Neural cell (in vitro differentiated cells): ENCODE measurements around the gene OPRD1. TPM values are rescaled to one million over a fixed set of nuclear protein-coding genes. Genes with fewer than 3 reads are reported as not detected.

Experiments
- H2AFZ ChIP-seq: fragments of 200-600, 300-800 bp; sonication (generic), shearing (Covaris generic); 2 replicates; pipeline ENCODE4 v1.6.0; 2014; ENCODE audit warnings: low read depth, mild to moderate bottlenecking, antibody characterized with exemption, low read length, moderate library complexity
- H3F3A ChIP-seq: fragments of 200-600 bp; shearing (Covaris generic); 2 replicates; pipeline ENCODE4 v1.6.1; 2016; ENCODE audit warnings: mild to moderate bottlenecking, moderate library complexity, mixed read lengths, antibody characterized with exemption, low read length; ENCODE audit not compliant: insufficient read depth, poor library complexity, severe bottlenecking
- H3K27ac ChIP-seq: fragments of 200-600, 300-800 bp; sonication (generic), shearing (Covaris generic); 2 replicates; pipeline ENCODE4 v1.5.1; 2014; ENCODE audit warnings: mild to moderate bottlenecking, low read length, moderate library complexity
- H3K27me3 ChIP-seq: fragments of 300-800, 200-600 bp; sonication (generic), shearing (Covaris generic); 2 replicates; pipeline ENCODE4 v1.6.0; 2014; ENCODE audit warnings: mild to moderate bottlenecking, low read depth, low read length, moderate library complexity; ENCODE audit not compliant: insufficient read depth
- H3K36me3 ChIP-seq: fragments of 300-800, 200-600 bp; sonication (generic), shearing (Covaris generic); 2 replicates; pipeline ENCODE4 v1.5.1; 2014; ENCODE audit warnings: mild to moderate bottlenecking, antibody characterized with exemption, low read length, moderate library complexity; ENCODE audit not compliant: insufficient read depth
- H3K4me2 ChIP-seq: fragments of 300-800, 200-600 bp; sonication (generic), shearing (Covaris generic); 2 replicates; pipeline ENCODE4 v1.6.0; 2014; ENCODE audit warnings: mild to moderate bottlenecking, low read length
- H3K4me3 ChIP-seq: fragments of 300-800, 200-600 bp; sonication (generic), shearing (Covaris generic); 2 replicates; pipeline ENCODE4 v1.5.1; 2014; ENCODE audit warnings: mild to moderate bottlenecking, low read length, moderate library complexity
- H3K79me2 ChIP-seq: fragments of 200-600 bp; shearing (Covaris generic); replicated peaks from 2 replicates; pipeline ENCODE4 v1.6.0; 2014; ENCODE audit warnings: mild to moderate bottlenecking, low read length, moderate library complexity; ENCODE audit not compliant: insufficient read depth
- H3K9ac ChIP-seq: fragments of 300-800, 200-600 bp; sonication (generic), shearing (Covaris generic); 2 replicates; pipeline ENCODE4 v1.6.1; 2016; ENCODE audit warnings: mild to moderate bottlenecking, low read length, mixed read lengths
- H3K9me2 ChIP-seq: fragments of 200-600 bp; shearing (Covaris generic); 2 replicates; pipeline ENCODE4 v1.6.1; 2016; ENCODE audit warnings: mild to moderate bottlenecking, low read length, mixed read lengths; ENCODE audit not compliant: insufficient read depth
- H3K9me3 ChIP-seq: fragments of 200-600, 300-800 bp; sonication (generic), shearing (Covaris generic); 2 replicates; pipeline ENCODE4 v1.6.1; 2016; ENCODE audit warnings: mild to moderate bottlenecking, mixed run types, low read length, moderate library complexity, mixed read lengths
- H4K20me1 ChIP-seq: fragments of 200-600 bp; shearing (Covaris generic); 2 replicates; pipeline ENCODE4 v1.6.1; 2016; ENCODE audit warnings: mild to moderate bottlenecking, mixed run types; ENCODE audit not compliant: insufficient read depth
- EP300 ChIP-seq: fragments of 450-650 bp; conservative IDR thresholded peaks from 2 replicates; pipeline ENCODE4 v1.6.1; 2014; ENCODE audit warnings: antibody characterized with exemption, mild to moderate bottlenecking, moderate library complexity; ENCODE audit not compliant: poor library complexity, severe bottlenecking
- EZH2 ChIP-seq: fragments of 200-600, 300-800 bp; shearing (Covaris generic), sonication (generic); IDR thresholded peaks from 2 replicates; pipeline ENCODE4 v1.6.1; 2014; ENCODE audit warnings: antibody characterized with exemption, low read length, borderline replicate concordance, mild to moderate bottlenecking; ENCODE audit not compliant: insufficient read depth, poor library complexity, severe bottlenecking
- MXI1 ChIP-seq: fragments of 450-650 bp; conservative IDR thresholded peaks from 2 replicates; pipeline ENCODE4 v1.6.1; 2014; ENCODE audit warnings: antibody characterized with exemption, mild to moderate bottlenecking; ENCODE audit not compliant: poor library complexity, severe bottlenecking
- POLR2AphosphoS5 ChIP-seq: IDR thresholded peaks from 2 replicates; pipeline ENCODE4 v1.6.1; 2012
- RAD21 ChIP-seq: fragments of 450-650 bp; conservative IDR thresholded peaks from 2 replicates; pipeline ENCODE4 v1.6.1; 2014; ENCODE audit warnings: antibody characterized with exemption, mild to moderate bottlenecking, moderate library complexity
- SMC3 ChIP-seq: fragments of 450-650 bp; conservative IDR thresholded peaks from 2 replicates; pipeline ENCODE4 v1.6.1; 2014; ENCODE audit warnings: antibody characterized with exemption, mild to moderate bottlenecking, moderate library complexity; ENCODE audit not compliant: poor library complexity
- TAF1 ChIP-seq: IDR thresholded peaks from 2 replicates; pipeline ENCODE4 v1.6.1; 2012; ENCODE audit warnings: low read depth
- polyA plus RNA-seq: library from polyadenylated mRNA; depleted of rRNA; stranded (reverse); fragments of >200 nt; gene quantifications from 2 replicates; pipeline ENCODE4 v1.2.3, GENCODE V29; 2014
- TF ChIP-seq, protein P1 (sequence below): fragments of 450-650 bp; IDR thresholded peaks from 2 replicates; pipeline ENCODE4 v1.5.1; 2014; ENCODE audit warnings: antibody characterized with exemption, mild to moderate bottlenecking, moderate library complexity; ENCODE audit not compliant: poor library complexity, severe bottlenecking
- TF ChIP-seq, protein P2 (sequence below): IDR thresholded peaks from 2 replicates; pipeline ENCODE4 v1.6.1; 2012; ENCODE audit warnings: borderline replicate concordance

The OPRD1 gene
- polyA plus RNA-seq, 1 donor from 2014 or later, result 0.09 TPM

GRCh38 chr1:28833381-28833780, 21.4 kb downstream of the OPRD1 start:
- H3K27ac ChIP-seq, result no peak overlapping the region
- no peaks in the 10 kb centered on the region for H3K9me3 ChIP-seq
- H4K20me1 ChIP-seq, result no peaks in the 10 kb centered on the region
- no peaks in the 10 kb centered on the region for H3K79me2 ChIP-seq
- H3K9me2 ChIP-seq, result no peaks in the 10 kb centered on the region
- H3K4me3 ChIP-seq, result no peak overlapping the region
- H3K27me3 ChIP-seq, result no peaks in the 10 kb centered on the region
- H3K4me2 ChIP-seq, result no peak overlapping the region
- no peaks in the 10 kb centered on the region for H3F3A ChIP-seq
- TF ChIP-seq EZH2 (no peak), RAD21 (no peak), POLR2AphosphoS5 (no peak), TAF1 (no peak), SMC3 (no peak), EP300 (no peak), MXI1 (no peak)
- TF ChIP-seq, protein P1, sequence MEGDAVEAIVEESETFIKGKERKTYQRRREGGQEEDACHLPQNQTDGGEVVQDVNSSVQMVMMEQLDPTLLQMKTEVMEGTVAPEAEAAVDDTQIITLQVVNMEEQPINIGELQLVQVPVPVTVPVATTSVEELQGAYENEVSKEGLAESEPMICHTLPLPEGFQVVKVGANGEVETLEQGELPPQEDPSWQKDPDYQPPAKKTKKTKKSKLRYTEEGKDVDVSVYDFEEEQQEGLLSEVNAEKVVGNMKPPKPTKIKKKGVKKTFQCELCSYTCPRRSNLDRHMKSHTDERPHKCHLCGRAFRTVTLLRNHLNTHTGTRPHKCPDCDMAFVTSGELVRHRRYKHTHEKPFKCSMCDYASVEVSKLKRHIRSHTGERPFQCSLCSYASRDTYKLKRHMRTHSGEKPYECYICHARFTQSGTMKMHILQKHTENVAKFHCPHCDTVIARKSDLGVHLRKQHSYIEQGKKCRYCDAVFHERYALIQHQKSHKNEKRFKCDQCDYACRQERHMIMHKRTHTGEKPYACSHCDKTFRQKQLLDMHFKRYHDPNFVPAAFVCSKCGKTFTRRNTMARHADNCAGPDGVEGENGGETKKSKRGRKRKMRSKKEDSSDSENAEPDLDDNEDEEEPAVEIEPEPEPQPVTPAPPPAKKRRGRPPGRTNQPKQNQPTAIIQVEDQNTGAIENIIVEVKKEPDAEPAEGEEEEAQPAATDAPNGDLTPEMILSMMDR, result no peak
- TF ChIP-seq, protein P2, sequence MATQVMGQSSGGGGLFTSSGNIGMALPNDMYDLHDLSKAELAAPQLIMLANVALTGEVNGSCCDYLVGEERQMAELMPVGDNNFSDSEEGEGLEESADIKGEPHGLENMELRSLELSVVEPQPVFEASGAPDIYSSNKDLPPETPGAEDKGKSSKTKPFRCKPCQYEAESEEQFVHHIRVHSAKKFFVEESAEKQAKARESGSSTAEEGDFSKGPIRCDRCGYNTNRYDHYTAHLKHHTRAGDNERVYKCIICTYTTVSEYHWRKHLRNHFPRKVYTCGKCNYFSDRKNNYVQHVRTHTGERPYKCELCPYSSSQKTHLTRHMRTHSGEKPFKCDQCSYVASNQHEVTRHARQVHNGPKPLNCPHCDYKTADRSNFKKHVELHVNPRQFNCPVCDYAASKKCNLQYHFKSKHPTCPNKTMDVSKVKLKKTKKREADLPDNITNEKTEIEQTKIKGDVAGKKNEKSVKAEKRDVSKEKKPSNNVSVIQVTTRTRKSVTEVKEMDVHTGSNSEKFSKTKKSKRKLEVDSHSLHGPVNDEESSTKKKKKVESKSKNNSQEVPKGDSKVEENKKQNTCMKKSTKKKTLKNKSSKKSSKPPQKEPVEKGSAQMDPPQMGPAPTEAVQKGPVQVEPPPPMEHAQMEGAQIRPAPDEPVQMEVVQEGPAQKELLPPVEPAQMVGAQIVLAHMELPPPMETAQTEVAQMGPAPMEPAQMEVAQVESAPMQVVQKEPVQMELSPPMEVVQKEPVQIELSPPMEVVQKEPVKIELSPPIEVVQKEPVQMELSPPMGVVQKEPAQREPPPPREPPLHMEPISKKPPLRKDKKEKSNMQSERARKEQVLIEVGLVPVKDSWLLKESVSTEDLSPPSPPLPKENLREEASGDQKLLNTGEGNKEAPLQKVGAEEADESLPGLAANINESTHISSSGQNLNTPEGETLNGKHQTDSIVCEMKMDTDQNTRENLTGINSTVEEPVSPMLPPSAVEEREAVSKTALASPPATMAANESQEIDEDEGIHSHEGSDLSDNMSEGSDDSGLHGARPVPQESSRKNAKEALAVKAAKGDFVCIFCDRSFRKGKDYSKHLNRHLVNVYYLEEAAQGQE, result no peak
- no peak overlapping the region for H2AFZ ChIP-seq
- H3K36me3 ChIP-seq, result no peaks in the 10 kb centered on the region
- no peak overlapping the region for H3K9ac ChIP-seq

GRCh38 chr1:28835237-28835650, 23.3 kb downstream of the OPRD1 start:
- H3K9me3 ChIP-seq, result no peaks in the 10 kb centered on the region
- no peak overlapping the region for H3K4me2 ChIP-seq
- H3K27ac ChIP-seq, result no peak overlapping the region
- no peak overlapping the region for H3K4me3 ChIP-seq
- H3K36me3 ChIP-seq, result no peaks in the 10 kb centered on the region
- H3K79me2 ChIP-seq, result no peaks in the 10 kb centered on the region
- no peak overlapping the region for H2AFZ ChIP-seq
- no peaks in the 10 kb centered on the region for H3K27me3 ChIP-seq
- H3K9me2 ChIP-seq, result no peaks in the 10 kb centered on the region
- H4K20me1 ChIP-seq, result no peaks in the 10 kb centered on the region
- TF ChIP-seq, protein P1, result no peak
- no peak for TF ChIP-seq TAF1
- no peak for TF ChIP-seq EP300
- no peak for TF ChIP-seq SMC3
- TF ChIP-seq EZH2, result no peak
- no peak for TF ChIP-seq RAD21
- TF ChIP-seq, protein P2, result no peak
- no peak for TF ChIP-seq MXI1
- TF ChIP-seq POLR2AphosphoS5, result no peak
- no peak overlapping the region for H3K9ac ChIP-seq
- no peaks in the 10 kb centered on the region for H3F3A ChIP-seq
